ENCODE measurements around the gene ZNRD2. TPM values are rescaled to one million over a fixed set of nuclear protein-coding genes. Genes with fewer than 3 reads are reported as not detected.

Gene ZNRD2
- total RNA-seq, 6 donors from 2014 or later: 22.6 to 60.7 (median 39.7) TPM

GRCh38 chr11:65537296-65537597 is 33.0 kb upstream of the ZNRD2 start:
- H3K36me3 ChIP-seq: peaks cover 10 to 69% (median 54%) of the 10 kb centered on the region in 4 donors
- peaks cover 18 to 31% (median 23%) of the 10 kb centered on the region in 4 donors for H3K4me1 ChIP-seq
- WGBS, 2 donors: 95% methylated on average over 2 of the region's 2 CpGs; no CpG with 5 or more reads in 1 of the 2 donors
- H3K4me3 ChIP-seq: no peak overlapping the region
- peak overlapping the region in 1 of 4 donors; percentile 12 for H3K27ac ChIP-seq
- DNase-seq (no peak), ATAC-seq (ENCODE audit: low FRiP score in 2 of 2) (no peak)
- no peaks in the 10 kb centered on the region for H3K9me3 ChIP-seq
- no peak for TF ChIP-seq POLR2A (IDR thresholded peaks at IDR 0.05)
- TF ChIP-seq POLR2AphosphoS5 (IDR thresholded peaks at IDR 0.05): no peak
- no peak for TF ChIP-seq EP300 (IDR thresholded peaks at IDR 0.05)
- no peaks in the 10 kb centered on the region for H3K27me3 ChIP-seq

GRCh38 chr11:65537620-65538231 is 32.6 kb upstream of the ZNRD2 start:
- DNase-seq (no peak), ATAC-seq (ENCODE audit: low FRiP score in 2 of 2) (no peak)
- Histone ChIP-seq H3K27ac (no peak overlapping the region), H3K36me3 (peaks cover 7 to 65% (median 49%) of the 10 kb centered on the region in 4 donors), H3K4me1 (peaks cover 18 to 31% (median 23%) of the 10 kb centered on the region in 4 donors), H3K27me3 (no peaks in the 10 kb centered on the region), H3K4me3 (no peak overlapping the region), H3K9me3 (no peaks in the 10 kb centered on the region)
- TF ChIP-seq, protein P1, sequence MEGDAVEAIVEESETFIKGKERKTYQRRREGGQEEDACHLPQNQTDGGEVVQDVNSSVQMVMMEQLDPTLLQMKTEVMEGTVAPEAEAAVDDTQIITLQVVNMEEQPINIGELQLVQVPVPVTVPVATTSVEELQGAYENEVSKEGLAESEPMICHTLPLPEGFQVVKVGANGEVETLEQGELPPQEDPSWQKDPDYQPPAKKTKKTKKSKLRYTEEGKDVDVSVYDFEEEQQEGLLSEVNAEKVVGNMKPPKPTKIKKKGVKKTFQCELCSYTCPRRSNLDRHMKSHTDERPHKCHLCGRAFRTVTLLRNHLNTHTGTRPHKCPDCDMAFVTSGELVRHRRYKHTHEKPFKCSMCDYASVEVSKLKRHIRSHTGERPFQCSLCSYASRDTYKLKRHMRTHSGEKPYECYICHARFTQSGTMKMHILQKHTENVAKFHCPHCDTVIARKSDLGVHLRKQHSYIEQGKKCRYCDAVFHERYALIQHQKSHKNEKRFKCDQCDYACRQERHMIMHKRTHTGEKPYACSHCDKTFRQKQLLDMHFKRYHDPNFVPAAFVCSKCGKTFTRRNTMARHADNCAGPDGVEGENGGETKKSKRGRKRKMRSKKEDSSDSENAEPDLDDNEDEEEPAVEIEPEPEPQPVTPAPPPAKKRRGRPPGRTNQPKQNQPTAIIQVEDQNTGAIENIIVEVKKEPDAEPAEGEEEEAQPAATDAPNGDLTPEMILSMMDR (IDR thresholded peaks at IDR 0.05): no peak
- WGBS, 2 donors: 89 to 90% methylated on average over 13 to 18 of the region's 18 CpGs

- 94 to 95% methylated on average over 34 to 43 of the region's 43 CpGs for WGBS, 2 donors
- H3K9me3 ChIP-seq: no peaks in the 10 kb centered on the region
- peaks cover 18 to 31% (median 23%) of the 10 kb centered on the region in 4 donors for H3K4me1 ChIP-seq
- ATAC-seq (ENCODE audit: low FRiP score in 2 of 2): no peak
- no peaks in the 10 kb centered on the region for H3K27me3 ChIP-seq
- TF ChIP-seq, protein P1 (IDR thresholded peaks at IDR 0.05): no peak
- TF ChIP-seq POLR2AphosphoS5 (IDR thresholded peaks at IDR 0.05) (no peak), EP300 (IDR thresholded peaks at IDR 0.05) (no peak), POLR2A (IDR thresholded peaks at IDR 0.05) (no peak)
- peak in 1 of 2 donors; percentile 85 for DNase-seq
- no peak overlapping the region for H3K4me3 ChIP-seq
- peaks cover under 1 to 58% (median 43%) of the 10 kb centered on the region in 4 donors for H3K36me3 ChIP-seq
- H3K27ac ChIP-seq: no peak overlapping the region
Observed at GRCh38 chr11:65538232-65538914, 31.9 kb upstream of the ZNRD2 start.

DNA sequence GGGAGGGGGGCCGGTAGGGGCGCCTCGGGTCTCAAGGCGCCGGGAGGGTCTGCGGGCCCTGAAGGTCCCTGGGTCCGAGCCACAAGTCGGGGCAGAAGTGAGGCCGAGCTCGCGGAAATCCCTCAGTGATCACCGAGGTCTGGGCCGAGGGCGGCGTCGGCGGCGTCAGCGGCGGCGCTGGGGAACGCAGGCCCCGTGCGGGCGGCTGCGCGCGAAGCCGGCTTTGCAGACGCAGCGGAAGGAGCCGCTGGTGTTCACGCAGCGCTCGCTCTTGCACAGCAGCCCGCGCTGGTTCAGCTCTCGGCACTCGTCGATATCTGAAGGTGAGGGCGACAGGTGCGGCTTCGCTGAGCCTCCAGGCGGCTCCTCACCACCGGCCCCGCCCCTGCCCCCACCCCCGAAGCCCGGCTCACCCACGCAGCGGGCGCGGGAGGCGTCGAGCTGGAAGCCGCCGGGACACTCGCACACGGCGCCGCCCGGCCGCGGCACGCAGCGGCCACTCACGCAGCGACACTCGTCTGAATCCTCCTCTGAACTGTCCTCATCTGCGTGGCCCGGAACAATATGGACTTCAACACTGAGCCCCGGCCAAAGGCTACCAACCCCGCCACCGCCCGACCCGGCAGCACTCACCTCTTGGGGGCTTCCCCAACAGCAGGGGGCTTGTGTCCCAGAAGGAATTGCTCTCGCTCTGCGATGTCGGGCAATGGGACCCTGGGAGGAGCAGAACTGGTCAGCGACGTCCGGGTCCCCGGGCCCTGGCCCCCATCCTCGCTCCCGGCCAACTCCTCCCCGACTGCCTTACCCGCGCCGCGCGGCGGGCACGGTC is 31.1 kb upstream of the ZNRD2 start:
- 91 to 93% methylated on average over 35 to 83 of the region's 92 CpGs for WGBS, 2 donors
- Histone ChIP-seq H3K9me3 (no peaks in the 10 kb centered on the region), H3K4me1 (peaks cover 18 to 31% (median 23%) of the 10 kb centered on the region in 4 donors), H3K27ac (peak overlapping the region; percentile 82 to 94 (median 90)), H3K27me3 (no peaks in the 10 kb centered on the region), H3K36me3 (peaks cover 0 to 52% (median 38%) of the 10 kb centered on the region in 4 donors), H3K4me3 (peak overlapping the region in 3 of 4 donors; percentile 48 to 68 (median 66))
- DNase-seq (peak in 1 of 2 donors; percentile 87), ATAC-seq (ENCODE audit: low FRiP score in 2 of 2) (no peak)
- TF ChIP-seq, protein P1 (IDR thresholded peaks at IDR 0.05): no peak
- no peak for TF ChIP-seq POLR2AphosphoS5 (IDR thresholded peaks at IDR 0.05)
- no peak for TF ChIP-seq EP300 (IDR thresholded peaks at IDR 0.05)
- no peak for TF ChIP-seq POLR2A (IDR thresholded peaks at IDR 0.05)

DNA sequence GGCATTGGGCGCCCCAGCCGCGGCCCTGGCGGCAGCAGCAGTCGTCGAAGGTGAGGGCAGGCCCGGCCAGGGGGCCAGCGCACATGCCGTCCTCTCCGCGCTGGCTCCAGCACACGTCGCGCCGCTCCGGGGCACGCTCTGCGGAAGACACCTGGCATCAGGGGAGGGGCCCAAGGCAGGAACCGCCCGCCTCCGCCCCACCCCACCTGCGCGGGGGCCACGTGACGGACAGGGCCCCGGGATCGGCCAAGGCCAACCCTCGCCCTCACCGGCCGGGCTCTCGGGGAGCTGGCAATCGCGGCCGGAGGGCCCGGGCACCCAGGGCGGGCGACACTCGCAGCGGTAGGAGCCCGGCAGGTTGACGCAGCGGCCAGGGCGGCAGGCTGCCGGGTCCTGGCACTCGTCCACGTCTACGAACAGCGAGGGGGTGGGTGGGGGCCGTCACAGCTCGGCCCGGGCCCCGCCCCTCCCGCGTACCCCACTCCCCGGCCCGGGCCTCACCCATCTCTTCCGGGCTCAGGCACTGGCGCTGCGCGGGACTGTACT is 30.5 kb upstream of the ZNRD2 start:
- Histone ChIP-seq H3K4me1 (peaks cover 18 to 31% (median 23%) of the 10 kb centered on the region in 4 donors), H3K27me3 (no peaks in the 10 kb centered on the region), H3K9me3 (no peaks in the 10 kb centered on the region), H3K27ac (peak overlapping the region; percentile 82 to 94 (median 90)), H3K4me3 (peak overlapping the region; percentile 8 to 68 (median 57)), H3K36me3 (peaks cover 0 to 46% (median 37%) of the 10 kb centered on the region in 4 donors)
- WGBS, 2 donors: 15 to 28% methylated on average over 4 to 34 of the region's 60 CpGs
- no peak for TF ChIP-seq EP300 (IDR thresholded peaks at IDR 0.05)
- TF ChIP-seq, protein P1 (IDR thresholded peaks at IDR 0.05): peak in 1 of 6 experiments; percentile 62
- TF ChIP-seq POLR2A (IDR thresholded peaks at IDR 0.05): peak in 2 of 4 donors; percentile 35 to 40
- DNase-seq (peak; percentile 56 to 93), ATAC-seq (ENCODE audit: low FRiP score in 2 of 2) (no peak)

All from upper lobe of left lung (tissue), 6 donors.